NB4 (cell line): Measurements from ENCODE around the gene CELA3A.

Experiments used
- POLR2A ChIP-seq: IDR thresholded peaks from 2 replicates; pipeline ENCODE4 v1.6.1; 2011; ENCODE audit warnings: mild to moderate bottlenecking; ENCODE audit not compliant: insufficient read length; ENCODE audit errors: extremely low read depth
- TF ChIP-seq, protein P1 (sequence below): IDR thresholded peaks from one replicate; pipeline ENCODE4 v1.5.1; 2012; ENCODE audit warnings: low read depth, low read length
- TF ChIP-seq, protein P2 (sequence below): IDR thresholded peaks from 2 replicates; pipeline ENCODE4 v1.6.1; 2011; ENCODE audit warnings: low read depth, low read length

- TF ChIP-seq, protein P1, sequence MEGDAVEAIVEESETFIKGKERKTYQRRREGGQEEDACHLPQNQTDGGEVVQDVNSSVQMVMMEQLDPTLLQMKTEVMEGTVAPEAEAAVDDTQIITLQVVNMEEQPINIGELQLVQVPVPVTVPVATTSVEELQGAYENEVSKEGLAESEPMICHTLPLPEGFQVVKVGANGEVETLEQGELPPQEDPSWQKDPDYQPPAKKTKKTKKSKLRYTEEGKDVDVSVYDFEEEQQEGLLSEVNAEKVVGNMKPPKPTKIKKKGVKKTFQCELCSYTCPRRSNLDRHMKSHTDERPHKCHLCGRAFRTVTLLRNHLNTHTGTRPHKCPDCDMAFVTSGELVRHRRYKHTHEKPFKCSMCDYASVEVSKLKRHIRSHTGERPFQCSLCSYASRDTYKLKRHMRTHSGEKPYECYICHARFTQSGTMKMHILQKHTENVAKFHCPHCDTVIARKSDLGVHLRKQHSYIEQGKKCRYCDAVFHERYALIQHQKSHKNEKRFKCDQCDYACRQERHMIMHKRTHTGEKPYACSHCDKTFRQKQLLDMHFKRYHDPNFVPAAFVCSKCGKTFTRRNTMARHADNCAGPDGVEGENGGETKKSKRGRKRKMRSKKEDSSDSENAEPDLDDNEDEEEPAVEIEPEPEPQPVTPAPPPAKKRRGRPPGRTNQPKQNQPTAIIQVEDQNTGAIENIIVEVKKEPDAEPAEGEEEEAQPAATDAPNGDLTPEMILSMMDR, result no peak
- TF ChIP-seq, protein P2, sequence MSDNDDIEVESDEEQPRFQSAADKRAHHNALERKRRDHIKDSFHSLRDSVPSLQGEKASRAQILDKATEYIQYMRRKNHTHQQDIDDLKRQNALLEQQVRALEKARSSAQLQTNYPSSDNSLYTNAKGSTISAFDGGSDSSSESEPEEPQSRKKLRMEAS, result peak; percentile 30; the same call in 1 of the 2 replicates
- no peak for TF ChIP-seq POLR2A
Observed at GRCh38 chr1:21956720-21957552, 44.5 kb upstream of the CELA3A start.
